Adipose tissue (tissue), 3 donors: Measurements from ENCODE around the gene DUSP19. TPM values are rescaled to one million over a fixed set of nuclear protein-coding genes. Genes with fewer than 3 reads are reported as not detected.

ENCODE experiments used
- H3K27ac ChIP-seq: one replicate; pipeline ENCODE4 v1.5.1; 2013; ENCODE audit warnings: low read depth, low read length
- WGBS, 3 donors: extraction: QIAGEN DNeasy Blood & Tissue Kit; methylation state at CpG; one replicate each; pipeline ENCODE4 v1.1.7; 2013; 5-methylcytosine and 5-hydroxymethylcytosine counted together
- polyA plus RNA-seq, 3 donors: library from polyadenylated mRNA; stranded (reverse); fragments of 200-250 nt; gene quantifications; one replicate each; pipeline ENCODE4 v1.2.3, GENCODE V29; 2013
- donor health status: healthy with polysubstance abuse.
- donor health status: Bipolar disorder and iron deficiency.
- donor health status: healthy.

Gene DUSP19
- polyA plus RNA-seq, 3 donors, result 0.30 to 0.79 (median 0.77) TPM

GRCh38 chr2:183059561-183059960 is 19.0 kb upstream of the DUSP19 start:
- 29 to 68% (median 30%) methylated on average over 1 of the region's 1 CpG for WGBS, 3 donors

GRCh38 chr2:183060571-183061231 is 17.8 kb upstream of the DUSP19 start:
- no peak overlapping the region for H3K27ac ChIP-seq
- 88 to 95% (median 94%) methylated on average over 14 of the region's 14 CpGs for WGBS, 3 donors

More at GRCh38 chr2:183059561-183059960, 19.0 kb upstream of the DUSP19 start:
- H3K27ac ChIP-seq, result no peak overlapping the region

DNA sequence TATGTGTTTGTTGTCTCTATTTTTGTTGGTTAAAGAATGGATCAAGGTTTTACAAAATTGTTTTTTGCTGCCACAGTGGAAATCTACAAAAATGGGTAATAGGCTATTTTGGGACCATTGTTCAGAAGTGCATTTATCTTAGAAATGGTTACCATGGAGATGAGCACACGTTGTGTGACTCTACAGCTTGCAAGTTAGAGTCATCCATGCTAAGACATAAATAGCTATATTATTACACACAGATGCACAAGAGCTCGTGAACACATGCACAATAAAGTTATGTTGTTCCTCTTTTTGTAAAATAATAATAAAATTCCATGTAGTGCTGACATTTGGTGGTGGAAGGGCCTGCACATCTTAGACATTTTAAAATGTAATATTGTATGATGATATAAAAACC is 15.5 kb upstream of the DUSP19 start:
- no peak overlapping the region for H3K27ac ChIP-seq
- 25 to 47% (median 28%) methylated on average over 2 of the region's 2 CpGs for WGBS, 3 donors

GRCh38 chr2:183068561-183068960 is 10.0 kb upstream of the DUSP19 start:
- H3K27ac ChIP-seq, result no peak overlapping the region
- 83 to 84% (median 84%) methylated on average over 3 of the region's 3 CpGs for WGBS, 3 donors

- no peak overlapping the region for H3K27ac ChIP-seq
- WGBS, 3 donors, result 94 to 100% (median 97%) methylated on average over 2 of the region's 2 CpGs
Measured at GRCh38 chr2:183069174-183069573, 9.4 kb upstream of the DUSP19 start.

DNA sequence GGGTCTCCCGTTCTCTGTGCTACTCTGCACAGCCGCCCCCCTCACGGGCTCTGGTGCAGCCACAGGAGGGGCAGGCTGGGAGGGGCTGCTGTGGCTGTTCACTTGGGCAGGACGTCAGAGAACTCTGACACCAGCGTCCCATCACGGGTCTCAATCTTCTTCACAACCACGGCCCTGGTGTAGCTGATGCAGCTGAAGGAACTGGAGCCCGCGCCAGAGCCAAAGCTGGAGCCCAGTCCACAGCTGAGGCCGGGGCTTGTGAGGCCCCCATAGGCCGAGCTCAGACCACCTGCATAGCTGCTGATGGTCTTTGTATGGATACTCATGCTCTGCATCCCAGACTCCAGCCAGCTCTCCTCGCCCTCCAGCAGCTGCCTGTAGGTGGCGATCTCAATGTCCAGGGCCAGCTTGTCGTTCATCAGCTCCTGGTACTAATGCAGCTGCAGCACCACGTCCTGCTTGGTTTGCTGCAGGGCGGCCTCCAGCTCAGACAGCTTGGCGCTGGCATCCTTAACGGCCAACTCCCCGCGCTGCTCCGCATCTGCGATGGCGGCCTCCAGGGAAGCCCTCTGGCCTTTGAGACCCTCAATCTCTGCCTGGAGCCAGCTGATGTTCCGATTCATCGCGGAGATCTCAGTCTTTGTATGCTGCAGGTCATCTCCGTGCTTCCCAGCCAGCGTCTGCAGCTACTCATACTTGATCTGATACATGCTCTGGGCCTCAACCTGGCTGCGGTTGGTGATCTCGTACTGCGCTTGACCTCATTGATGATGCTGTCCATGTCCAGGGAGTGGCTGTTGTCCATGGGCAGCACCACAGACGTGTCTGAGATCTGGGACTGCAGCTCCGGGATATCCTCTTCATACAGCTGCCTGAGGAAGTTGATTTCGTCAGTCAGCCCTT is 7.4 kb upstream of the DUSP19 start:
- WGBS, 3 donors, result 57 to 68% (median 65%) methylated on average over 34 of the region's 34 CpGs
- no peak overlapping the region for H3K27ac ChIP-seq

DNA sequence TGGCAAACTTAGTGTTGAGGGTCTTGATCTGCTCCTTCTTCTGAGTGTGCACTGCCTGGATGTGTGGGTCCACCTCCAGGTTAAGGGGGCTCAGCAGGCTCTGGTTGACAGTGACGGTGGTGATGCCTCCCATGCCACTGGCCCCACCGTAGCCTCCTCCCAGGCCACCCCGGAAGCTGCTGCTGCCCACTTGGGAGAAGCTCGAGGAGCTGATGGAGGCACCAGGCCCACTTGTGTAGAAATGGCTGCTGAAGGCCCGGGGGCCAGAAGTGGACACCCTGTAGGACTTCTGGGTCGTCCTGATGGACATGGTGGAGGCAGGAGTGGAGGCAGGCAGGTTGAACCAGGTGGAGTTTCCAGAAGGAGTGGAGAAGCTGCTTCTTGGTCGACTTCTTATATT is 6.4 kb upstream of the DUSP19 start:
- 85 to 94% (median 93%) methylated on average over 7 of the region's 7 CpGs for WGBS, 3 donors
- no peak overlapping the region for H3K27ac ChIP-seq

DNA sequence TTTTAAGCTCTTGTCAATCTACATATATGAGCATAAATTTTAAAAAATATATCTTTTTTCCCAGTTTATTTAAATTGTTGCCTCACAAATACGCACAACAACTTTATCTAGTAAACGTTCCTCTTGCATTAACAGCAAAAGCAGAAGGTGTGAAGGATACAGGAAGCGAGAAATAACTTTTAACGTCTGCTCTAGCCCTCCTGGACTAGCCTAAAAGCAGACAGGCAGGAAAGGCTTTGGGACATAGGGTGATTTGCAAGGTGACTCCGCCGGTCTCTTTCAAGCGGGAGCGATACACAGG is 434 bp upstream of the DUSP19 start:
- WGBS, 3 donors, result 1 to 6% (median 4%) methylated on average over 8 of the region's 8 CpGs
- no peak overlapping the region for H3K27ac ChIP-seq

DNA sequence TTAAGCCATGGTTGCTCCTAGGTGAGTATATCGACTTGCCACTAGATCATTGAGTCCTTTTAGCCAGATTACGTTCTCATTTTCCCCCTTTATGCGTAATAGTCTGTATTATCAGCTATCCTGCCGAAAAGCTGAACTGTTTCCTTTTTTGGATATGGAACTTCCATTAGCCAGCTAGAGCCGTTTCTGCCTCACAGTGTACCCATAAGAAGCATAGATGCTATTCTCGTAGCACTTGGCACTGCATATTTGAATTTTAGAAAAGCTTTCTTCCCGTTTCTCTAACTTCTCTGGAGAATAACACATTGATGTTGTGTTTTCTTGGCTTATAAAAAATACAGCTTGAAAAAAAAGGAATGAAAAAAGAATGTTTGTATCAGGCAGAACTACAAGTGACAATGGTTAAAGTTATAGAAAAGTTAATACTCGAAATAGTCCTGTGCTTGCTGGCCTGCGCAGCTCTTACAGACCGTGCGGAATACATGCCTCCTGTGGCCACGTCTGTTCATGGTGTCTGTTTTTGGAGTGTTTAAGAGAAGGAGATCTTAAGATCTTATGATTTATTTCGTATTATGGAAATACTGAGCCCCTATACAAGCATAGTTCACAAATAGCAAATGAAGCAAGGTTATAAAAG is 710 bp downstream of the DUSP19 start:
- H3K27ac ChIP-seq, result no peak overlapping the region
- 12 to 26% (median 17%) methylated on average over 13 of the region's 13 CpGs for WGBS, 3 donors

DNA sequence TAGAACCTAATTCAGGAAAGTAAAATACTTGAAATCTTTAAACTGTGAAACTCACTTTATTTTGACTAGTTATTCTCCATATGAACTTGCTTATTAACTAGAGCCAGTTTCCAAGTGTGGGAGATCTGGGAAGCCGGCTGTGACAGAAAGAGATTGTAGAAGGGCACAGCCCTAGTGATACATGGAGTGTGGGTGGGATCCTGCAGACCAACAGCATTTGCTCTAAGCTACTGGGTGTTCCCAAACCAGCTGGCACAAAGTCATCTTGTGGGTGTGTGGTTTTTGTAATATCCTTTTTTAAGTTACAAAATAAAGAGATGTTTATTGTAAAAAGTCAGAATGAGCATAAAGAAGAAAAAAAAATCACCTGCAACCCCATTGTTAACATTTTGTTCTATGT is 3.4 kb downstream of the DUSP19 start:
- no peak overlapping the region for H3K27ac ChIP-seq
- 34 to 48% (median 39%) methylated on average over 1 of the region's 1 CpG for WGBS, 3 donors

DNA sequence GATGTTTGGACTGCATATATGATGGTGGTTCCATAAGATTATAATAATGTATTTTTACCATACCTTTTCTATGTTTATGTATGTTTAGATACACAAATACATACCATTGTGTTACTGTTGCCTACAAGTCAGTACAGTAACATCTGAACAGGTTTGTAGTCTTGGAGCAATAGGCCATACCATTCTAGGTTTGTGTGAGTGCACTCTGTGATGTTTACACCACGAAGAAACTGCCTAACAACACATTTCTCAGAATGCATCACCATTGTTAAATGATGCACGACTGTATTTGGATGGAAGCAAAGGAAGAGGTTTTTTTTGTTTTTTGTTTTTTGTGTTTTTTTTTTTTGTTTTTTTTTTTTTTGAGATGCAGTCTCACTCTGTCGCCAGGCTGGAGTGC is 9.5 kb downstream of the DUSP19 start:
- H3K27ac ChIP-seq, result no peak overlapping the region
- WGBS, 3 donors, result 83 to 91% (median 89%) methylated on average over 3 of the region's 3 CpGs

DNA sequence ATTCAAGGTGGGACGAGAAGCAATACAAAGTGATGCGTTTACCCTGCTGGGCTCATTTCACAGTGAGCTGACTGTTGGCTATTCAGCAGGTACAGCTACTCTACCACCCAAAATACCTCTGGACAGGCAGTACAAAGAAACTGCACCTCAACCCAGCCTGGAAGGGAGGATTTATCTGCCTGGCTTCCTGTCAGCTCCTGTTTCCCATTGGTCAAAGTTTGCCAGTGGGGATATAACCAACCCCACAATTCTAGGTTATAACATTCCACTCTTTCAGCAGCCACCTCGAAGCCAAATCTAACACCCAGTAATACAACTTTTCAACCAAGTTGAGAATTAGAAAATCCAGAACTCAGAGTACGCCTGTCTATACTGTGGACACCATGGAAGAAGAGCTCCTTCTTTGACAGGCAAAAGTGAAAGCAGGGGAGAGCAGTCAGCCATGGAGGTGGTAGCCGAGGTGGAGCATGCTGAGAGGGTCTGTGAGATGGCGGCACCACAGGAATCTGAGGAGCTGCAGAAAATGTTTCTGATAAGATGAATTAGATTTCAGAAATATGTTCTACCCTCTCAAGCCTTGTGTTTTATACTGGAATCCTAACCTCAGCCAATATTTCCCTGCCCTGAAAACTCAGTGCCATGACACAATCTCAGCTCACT is 10.8 kb downstream of the DUSP19 start:
- H3K27ac ChIP-seq, result no peak overlapping the region
- 90 to 94% (median 93%) methylated on average over 6 of the region's 6 CpGs for WGBS, 3 donors

- 90 to 92% (median 90%) methylated on average over 7 of the region's 7 CpGs for WGBS, 3 donors
- no peak overlapping the region for H3K27ac ChIP-seq
Measured at GRCh38 chr2:183091318-183091953, 12.9 kb downstream of the DUSP19 start.

- 91 to 94% (median 91%) methylated on average over 2 of the region's 2 CpGs for WGBS, 3 donors
- H3K27ac ChIP-seq, result no peak overlapping the region
Measured at GRCh38 chr2:183091954-183092345, 13.4 kb downstream of the DUSP19 start.

GRCh38 chr2:183093857-183094657 is 15.5 kb downstream of the DUSP19 start:
- H3K27ac ChIP-seq, result no peak overlapping the region
- 31 to 72% (median 55%) methylated on average over 2 of the region's 2 CpGs for WGBS, 3 donors

DNA sequence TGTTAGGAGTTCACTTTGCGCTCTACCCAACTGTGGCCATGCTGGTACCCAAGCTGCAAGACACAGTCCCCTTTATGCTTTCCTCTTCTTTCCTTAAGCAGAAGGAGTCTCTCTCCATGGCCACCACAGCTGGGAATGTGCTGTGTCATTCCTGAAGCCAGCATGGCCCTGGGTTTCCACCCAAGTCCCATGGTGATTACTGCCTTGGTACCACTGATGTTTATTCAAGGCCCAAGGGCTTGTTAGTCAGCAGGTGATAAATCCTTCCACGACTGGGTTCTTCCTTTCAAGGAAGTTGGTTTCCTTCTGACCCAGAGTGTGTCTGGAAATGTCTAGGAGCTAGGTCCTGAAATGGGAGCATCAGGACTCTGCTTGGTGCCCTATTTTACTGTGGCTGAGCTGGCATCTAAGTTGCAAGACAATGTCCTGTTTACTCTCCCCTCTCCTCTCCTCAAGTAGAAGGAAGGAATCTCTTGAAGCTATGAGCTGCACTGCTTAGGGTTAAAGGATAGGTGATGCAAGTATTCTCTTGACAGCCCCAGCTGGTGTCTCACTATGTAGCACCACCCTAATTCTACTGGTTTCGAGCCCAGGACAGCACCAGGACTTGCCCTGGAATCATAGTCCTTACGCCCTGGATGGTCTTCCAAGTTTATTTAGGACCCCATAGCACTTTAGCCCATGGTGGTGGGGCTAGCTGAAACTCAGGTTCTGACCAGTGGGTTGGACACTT is 27.0 kb downstream of the DUSP19 start:
- H3K27ac ChIP-seq, result no peak overlapping the region
- WGBS, 3 donors, result 69 to 74% (median 72%) methylated on average over 4 of the region's 4 CpGs

GRCh38 chr2:183112577-183112976 is 34.0 kb downstream of the DUSP19 start:
- H3K27ac ChIP-seq, result no peak overlapping the region
- WGBS, 3 donors, result 90 to 97% (median 93%) methylated on average over 3 of the region's 3 CpGs
